Measurements from ENCODE around the gene HSD17B13.

HSD17B13 gene

GRCh38 chr4:87270144-87270543 is 52.5 kb downstream of the HSD17B13 start:
- Mint-ChIP-seq H3K9me3 (no peaks in the 10 kb centered on the region), H3K4me1 (peaks cover 3% of the 10 kb centered on the region), H3K27me3 (peaks cover 10% of the 10 kb centered on the region), H3K36me3 (no peaks in the 10 kb centered on the region), H3K27ac (no peak overlapping the region), H3K4me3 (no peak overlapping the region)
- DNase-seq (ENCODE audit: low spot score in 2 of 2), result no peak
- ATAC-seq (ENCODE audit: low read depth), result no peak

- H3K36me3 Mint-ChIP-seq, result no peaks in the 10 kb centered on the region
- DNase-seq (ENCODE audit: low spot score in 2 of 2) (no peak), ATAC-seq (ENCODE audit: low read depth) (no peak)
- no peak overlapping the region for H3K4me3 Mint-ChIP-seq
- peaks cover 3% of the 10 kb centered on the region for H3K4me1 Mint-ChIP-seq
- H3K9me3 Mint-ChIP-seq, result no peaks in the 10 kb centered on the region
- no peak overlapping the region for H3K27ac Mint-ChIP-seq
- peaks cover 6% of the 10 kb centered on the region for H3K27me3 Mint-ChIP-seq
These were observed 54.3 kb downstream of the HSD17B13 start for GRCh38 chr4:87268411-87268810.

- Mint-ChIP-seq H3K36me3 (peaks cover 1% of the 10 kb centered on the region), H3K4me3 (no peak overlapping the region), H3K9me3 (peaks cover 1% of the 10 kb centered on the region), H3K4me1 (peaks cover 3% of the 10 kb centered on the region), H3K27ac (no peak overlapping the region), H3K27me3 (peaks cover 5% of the 10 kb centered on the region)
- ATAC-seq (ENCODE audit: low read depth) (no peak), DNase-seq (ENCODE audit: low spot score in 2 of 2) (no peak)
These were observed 55.7 kb downstream of the HSD17B13 start for GRCh38 chr4:87266986-87267385.

GRCh38 chr4:87262886-87263285 is 59.8 kb downstream of the HSD17B13 start:
- Mint-ChIP-seq H3K4me1 (peaks cover 3% of the 10 kb centered on the region), H3K36me3 (peaks cover 1% of the 10 kb centered on the region), H3K27me3 (peaks cover 6% of the 10 kb centered on the region), H3K9me3 (peaks cover 1% of the 10 kb centered on the region), H3K4me3 (no peak overlapping the region), H3K27ac (no peak overlapping the region)
- no peak for ATAC-seq (ENCODE audit: low read depth)
- DNase-seq (ENCODE audit: low spot score in 2 of 2), result no peak

- no peak overlapping the region for H3K27ac Mint-ChIP-seq
- H3K36me3 Mint-ChIP-seq, result peaks cover 1% of the 10 kb centered on the region
- H3K4me1 Mint-ChIP-seq, result peaks cover 3% of the 10 kb centered on the region
- peaks cover 5% of the 10 kb centered on the region for H3K9me3 Mint-ChIP-seq
- ATAC-seq (ENCODE audit: low read depth) (no peak), DNase-seq (ENCODE audit: low spot score in 2 of 2) (no peak)
- peaks cover 3% of the 10 kb centered on the region for H3K27me3 Mint-ChIP-seq
- no peak overlapping the region for H3K4me3 Mint-ChIP-seq
These were observed 62.2 kb downstream of the HSD17B13 start for GRCh38 chr4:87260477-87260876.

GRCh38 chr4:87258677-87259076 is 64.0 kb downstream of the HSD17B13 start:
- H3K9me3 Mint-ChIP-seq, result peaks cover 5% of the 10 kb centered on the region
- no peak overlapping the region for H3K4me3 Mint-ChIP-seq
- peaks cover 1% of the 10 kb centered on the region for H3K36me3 Mint-ChIP-seq
- no peak overlapping the region for H3K27ac Mint-ChIP-seq
- H3K27me3 Mint-ChIP-seq, result peaks cover 3% of the 10 kb centered on the region
- ATAC-seq (ENCODE audit: low read depth), result no peak
- no peaks in the 10 kb centered on the region for H3K4me1 Mint-ChIP-seq
- no peak for DNase-seq (ENCODE audit: low spot score in 2 of 2)

- Mint-ChIP-seq H3K27me3 (peaks cover 1% of the 10 kb centered on the region), H3K27ac (no peak overlapping the region), H3K4me3 (no peak overlapping the region), H3K36me3 (no peaks in the 10 kb centered on the region), H3K4me1 (no peaks in the 10 kb centered on the region), H3K9me3 (peaks cover 4% of the 10 kb centered on the region)
- no peak for ATAC-seq (ENCODE audit: low read depth)
- no peak for DNase-seq (ENCODE audit: low spot score in 2 of 2)
These were observed 65.2 kb downstream of the HSD17B13 start for GRCh38 chr4:87257523-87257922.

GRCh38 chr4:87255755-87256154 is 66.9 kb downstream of the HSD17B13 start:
- peaks cover 4% of the 10 kb centered on the region for H3K9me3 Mint-ChIP-seq
- H3K4me3 Mint-ChIP-seq, result no peak overlapping the region
- H3K36me3 Mint-ChIP-seq, result no peaks in the 10 kb centered on the region
- ATAC-seq (ENCODE audit: low read depth), result no peak
- no peak overlapping the region for H3K27ac Mint-ChIP-seq
- H3K27me3 Mint-ChIP-seq, result peaks cover 1% of the 10 kb centered on the region
- no peaks in the 10 kb centered on the region for H3K4me1 Mint-ChIP-seq
- no peak for DNase-seq (ENCODE audit: low spot score in 2 of 2)
